Endothelial cell of umbilical vein (primary cell): Measurements from ENCODE around the gene KCNH1. TPM values are rescaled to one million over a fixed set of nuclear protein-coding genes. Genes with fewer than 3 reads are reported as not detected.

Source experiments
- BruUV-seq: library from RNA; stranded (reverse); fragments of 400-500 nt; replicated peaks from 2 replicates; lab custom pipeline; 2021; lab: Mats Ljungman, UMichigan
- CTCF ChIA-PET: fragments of 300-600, 350-600 bp; sonication (Branson Sonifier 250); formaldehyde crosslinking; loops from one replicate; lab custom pipeline; 2021; ENCODE audit warnings: antibody characterized with exemption, inconsistent platforms; lab: Charles Lee
- POLR2A ChIA-PET: fragments of 300-600, 350-600 bp; sonication (Branson Sonifier 250); formaldehyde crosslinking; loops from one replicate; lab custom pipeline; 2021; ENCODE audit warnings: antibody characterized with exemption, inconsistent platforms; lab: Charles Lee
- DNase-seq: peaks from one replicate; pipeline ENCODE4 v3.0.0-alpha.2; 2011; ENCODE audit warnings: low read depth, low spot score
- FAIRE-seq: peaks from 2 replicates; lab custom pipeline; 2011; peaks lifted over from hg19 to GRCh38; lab: Jason Lieb, UNC
- H2AFZ ChIP-seq: 2 replicates; pipeline ENCODE4 v1.6.0; 2012; ENCODE audit warnings: low read depth, low read length, control low read depth, inconsistent platforms
- H3K27ac ChIP-seq: 2 replicates; pipeline ENCODE4 v1.5.1; 2011; ENCODE audit warnings: low read depth, mild to moderate bottlenecking, control low read depth, low read length, moderate library complexity; ENCODE audit not compliant: insufficient read depth
- H3K27me3 ChIP-seq, 2 experiments: 2 replicates each; pipeline versions ENCODE4 v1.6.0 to v1.6.1; 2011; ENCODE audit warnings: low read length in 2 of 2, mixed read lengths in 1 of 2; ENCODE audit not compliant: control insufficient read depth in 2 of 2, insufficient read depth in 2 of 2
- H3K36me3 ChIP-seq, 2 experiments: 2 replicates in 1 of 2; 3 replicates in 1 of 2; pipeline ENCODE4 v1.5.1; 2011; ENCODE audit warnings: low read length in 2 of 2, mild to moderate bottlenecking in 1 of 2, moderate library complexity in 1 of 2; ENCODE audit not compliant: control insufficient read depth in 2 of 2, insufficient read depth in 2 of 2; ENCODE audit errors: extremely low read depth in 1 of 2
- H3K4me1 ChIP-seq: 3 replicates; pipeline ENCODE4 v1.5.1; 2011; ENCODE audit warnings: mild to moderate bottlenecking, low read length; ENCODE audit not compliant: control insufficient read depth, insufficient read depth; ENCODE audit errors: extremely low read depth
- H3K4me2 ChIP-seq: 2 replicates; pipeline ENCODE4 v1.6.1; 2011; ENCODE audit warnings: low read length, control low read depth, mixed read lengths; ENCODE audit not compliant: insufficient read depth
- H3K4me3 ChIP-seq, 3 experiments: fragments of 200-600 bp in 1 of 3; sonication (generic), shearing (Covaris generic) in 1 of 3; replicated peaks in 1 of 3; 2 replicates each; pipeline ENCODE4 v1.5.1; 2011 to 2016; ENCODE audit warnings: control low read depth in 3 of 3, low read length in 3 of 3, mild to moderate bottlenecking in 2 of 3, inconsistent platforms in 1 of 3, low read depth in 1 of 3, moderate library complexity in 1 of 3; ENCODE audit not compliant: insufficient read depth in 1 of 3
- H3K79me2 ChIP-seq: 2 replicates; pipeline ENCODE4 v1.6.0; 2012; ENCODE audit warnings: low read length, inconsistent platforms; ENCODE audit not compliant: control insufficient read depth, insufficient read depth
- H3K9ac ChIP-seq: replicated peaks from 2 replicates; pipeline ENCODE3; 2011; ENCODE audit warnings: low read length, control low read depth; ENCODE audit not compliant: insufficient read depth; ENCODE audit errors: extremely low read depth
- H3K9me1 ChIP-seq: replicated peaks from 3 replicates; pipeline ENCODE4 v1.6.0; 2011; ENCODE audit warnings: mild to moderate bottlenecking, low read length; ENCODE audit not compliant: control insufficient read depth, insufficient read depth; ENCODE audit errors: extremely low read depth
- H3K9me3 ChIP-seq: replicated peaks from 2 replicates; pipeline ENCODE4 v1.5.1; 2012; ENCODE audit warnings: low read length, inconsistent platforms; ENCODE audit not compliant: control insufficient read depth, insufficient read depth
- H4K20me1 ChIP-seq: replicated peaks from 2 replicates; pipeline ENCODE3; 2011; ENCODE audit warnings: mild to moderate bottlenecking, low read length; ENCODE audit not compliant: control insufficient read depth, insufficient read depth; ENCODE audit errors: extremely low read depth
- EZH2 ChIP-seq: IDR thresholded peaks from 2 replicates; pipeline ENCODE4 v1.6.1; 2012; ENCODE audit warnings: borderline replicate concordance, low read depth, mild to moderate bottlenecking, moderate library complexity, low read length, inconsistent platforms; ENCODE audit not compliant: severe bottlenecking
- FOS ChIP-seq: IDR thresholded peaks from 2 replicates; pipeline ENCODE4 v1.6.1; 2011; ENCODE audit warnings: mild to moderate bottlenecking, low read length, moderate library complexity, borderline replicate concordance; ENCODE audit not compliant: insufficient read depth
- GATA2 ChIP-seq: IDR thresholded peaks from 2 replicates; pipeline ENCODE4 v1.7.0; 2011; ENCODE audit warnings: low read depth, mild to moderate bottlenecking, moderate library complexity, mixed read lengths, low read length; ENCODE audit not compliant: insufficient read length, insufficient read depth
- JUN ChIP-seq: IDR thresholded peaks from 2 replicates; pipeline ENCODE4 v1.6.1; 2011; ENCODE audit warnings: borderline replicate concordance, low read depth; ENCODE audit not compliant: insufficient read length, insufficient read depth
- MAX ChIP-seq: IDR thresholded peaks from 2 replicates; pipeline ENCODE4 v1.6.1; 2011; ENCODE audit not compliant: insufficient read depth, insufficient read length
- MYC ChIP-seq: IDR thresholded peaks from one replicate; pipeline ENCODE4 v1.6.1; 2011; ENCODE audit warnings: mild to moderate bottlenecking, low read depth, low read length
- POLR2A ChIP-seq: IDR thresholded peaks from 2 replicates; pipeline ENCODE4 v1.6.1; 2012; ENCODE audit warnings: low read depth, mild to moderate bottlenecking, control low read depth, low read length
- POLR2AphosphoS5 ChIP-seq: IDR thresholded peaks from 2 replicates; pipeline ENCODE4 v1.6.1; 2012; ENCODE audit warnings: low read depth, mild to moderate bottlenecking, control low read depth, low read length, moderate library complexity; ENCODE audit not compliant: insufficient read depth
- dilution Hi-C: fragments of 300-500 bp; cut with MboI; formaldehyde crosslinking; loops from one replicate; pipeline ENCODE4 v1.15.0; 2019; ENCODE audit warnings: low sequenced_read_pairs; ENCODE audit not compliant: extremely low pct_ligation_motif_present
- intact Hi-C: fragments of 100-400 bp; cut with micrococcal nuclease; formaldehyde crosslinking; loops from one replicate; pipeline ENCODE4 v1.10.0; 2022
- polyA plus RNA-seq, 4 experiments: library from polyadenylated mRNA; depleted of rRNA in 3 of 4; stranded (reverse) in 3 of 4; unstranded in 1 of 4; fragments of >200 nt; gene quantifications; 2 replicates each; pipeline versions ENCODE4 v1.2.1 to v1.2.3, GENCODE V29; 2011 to 2012; ENCODE audit warnings: missing spikeins in 1 of 4
- total RNA-seq: library from RNA; stranded (reverse); gene quantifications from 2 replicates; pipeline ENCODE4 v1.2.3, GENCODE V29; 2021
- TF ChIP-seq, protein P1 (sequence below), 2 donors: IDR thresholded peaks; 1 replicate in 1 of 2; 2 replicates in 1 of 2; pipeline ENCODE4 v1.5.1; 2011; ENCODE audit warnings: low read length in 2 of 2, mild to moderate bottlenecking in 2 of 2, moderate library complexity in 2 of 2, control low read depth in 1 of 2, inconsistent platforms in 1 of 2, low read depth in 1 of 2; ENCODE audit not compliant: insufficient read depth in 1 of 2; ENCODE audit errors: extremely low read depth in 1 of 2

KCNH1 gene
- total and polyA plus RNA-seq, 2 donors (not counting 3 experiments of a cell fraction or from before 2014, with no cell fraction given): not detected

GRCh38 chr1:210898473-210898872 lies 235.5 kb downstream of the KCNH1 start:
- dilution Hi-C loops (no loop called here), intact Hi-C loops (no loop called here)
- Histone ChIP-seq H2AFZ (no peak overlapping the region), H3K27ac (no peak overlapping the region), H3K79me2 (no peaks in the 10 kb centered on the region), H3K4me2 (no peak overlapping the region), H3K27me3 (no peaks in the 10 kb centered on the region), H3K4me3 (no peak overlapping the region), H4K20me1 (no peaks in the 10 kb centered on the region), H3K9me1 (no peaks in the 10 kb centered on the region), H3K36me3 (no peaks in the 10 kb centered on the region), H3K9me3 (peaks cover 6% of the 10 kb centered on the region), H3K4me1 (no peaks in the 10 kb centered on the region), H3K9ac (no peak overlapping the region)
- POLR2A ChIA-PET: no interaction called here
- TF ChIP-seq FOS (no peak), EZH2 (no peak), POLR2A (no peak), GATA2 (no peak), JUN (no peak), MAX (no peak)
- CTCF ChIA-PET: no interaction called here
- DNase-seq: no peak
- no peak for FAIRE-seq
- no TSS peak for BruUV-seq

DNA sequence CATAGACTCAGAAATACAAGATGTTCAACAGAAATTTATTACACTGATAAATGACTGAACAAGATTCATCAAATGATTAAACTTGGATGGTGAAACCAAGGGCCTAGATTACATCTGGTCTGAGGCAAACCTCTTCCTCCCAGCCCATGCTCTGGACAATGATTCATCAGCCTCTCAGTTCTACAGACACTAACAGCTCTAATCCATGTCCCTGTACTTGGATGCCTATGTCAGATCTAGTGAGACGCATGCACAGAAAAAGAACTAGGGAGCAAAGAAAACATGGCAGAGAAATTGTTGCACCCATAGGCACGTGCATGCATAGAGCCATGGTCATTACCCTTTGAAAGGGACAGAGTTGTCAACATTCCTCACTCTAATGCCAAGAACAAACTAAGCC lies 250.1 kb downstream of the KCNH1 start:
- dilution Hi-C loops (no loop called here), intact Hi-C loops (no loop called here)
- Histone ChIP-seq H3K27ac (no peak overlapping the region), H3K9me1 (no peaks in the 10 kb centered on the region), H3K4me2 (no peak overlapping the region), H4K20me1 (no peaks in the 10 kb centered on the region), H3K4me1 (no peaks in the 10 kb centered on the region), H3K27me3 (no peaks in the 10 kb centered on the region), H2AFZ (no peak overlapping the region), H3K9ac (no peak overlapping the region), H3K79me2 (no peaks in the 10 kb centered on the region), H3K36me3 (no peaks in the 10 kb centered on the region), H3K9me3 (peaks cover 1% of the 10 kb centered on the region), H3K4me3 (no peak overlapping the region)
- FAIRE-seq (no peak), DNase-seq (no peak)
- ChIA-PET POLR2A (no interaction called here), CTCF (no interaction called here)
- TF ChIP-seq, protein P1, sequence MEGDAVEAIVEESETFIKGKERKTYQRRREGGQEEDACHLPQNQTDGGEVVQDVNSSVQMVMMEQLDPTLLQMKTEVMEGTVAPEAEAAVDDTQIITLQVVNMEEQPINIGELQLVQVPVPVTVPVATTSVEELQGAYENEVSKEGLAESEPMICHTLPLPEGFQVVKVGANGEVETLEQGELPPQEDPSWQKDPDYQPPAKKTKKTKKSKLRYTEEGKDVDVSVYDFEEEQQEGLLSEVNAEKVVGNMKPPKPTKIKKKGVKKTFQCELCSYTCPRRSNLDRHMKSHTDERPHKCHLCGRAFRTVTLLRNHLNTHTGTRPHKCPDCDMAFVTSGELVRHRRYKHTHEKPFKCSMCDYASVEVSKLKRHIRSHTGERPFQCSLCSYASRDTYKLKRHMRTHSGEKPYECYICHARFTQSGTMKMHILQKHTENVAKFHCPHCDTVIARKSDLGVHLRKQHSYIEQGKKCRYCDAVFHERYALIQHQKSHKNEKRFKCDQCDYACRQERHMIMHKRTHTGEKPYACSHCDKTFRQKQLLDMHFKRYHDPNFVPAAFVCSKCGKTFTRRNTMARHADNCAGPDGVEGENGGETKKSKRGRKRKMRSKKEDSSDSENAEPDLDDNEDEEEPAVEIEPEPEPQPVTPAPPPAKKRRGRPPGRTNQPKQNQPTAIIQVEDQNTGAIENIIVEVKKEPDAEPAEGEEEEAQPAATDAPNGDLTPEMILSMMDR (IDR thresholded peaks at IDR 0.05; ENCODE audit: extremely low read depth in 1 of 2, insufficient read depth in 1 of 2, low read depth in 1 of 2, low read length in 2 of 2): no peak
- TF ChIP-seq MAX (no peak), MYC (no peak), JUN (no peak), FOS (no peak), POLR2A (no peak), GATA2 (no peak), POLR2AphosphoS5 (no peak), EZH2 (no peak)
- BruUV-seq: no TSS peak
